Sigmoid colon (tissue), 4 donors: Measurements from ENCODE around the gene TMEM220.

Experiments used
- EP300 ChIP-seq, 4 donors: sonication (generic); formaldehyde crosslinking; IDR thresholded peaks; one replicate each; pipeline ENCODE4 v1.6.1; 2017; ENCODE audit warnings: antibody characterized with exemption in 4 of 4
- POLR2A ChIP-seq, 2 donors: fragments of 450-650 bp; IDR thresholded peaks; one replicate each; pipeline ENCODE4 v1.6.1; 2016; ENCODE audit warnings: antibody characterized with exemption in 2 of 2, mild to moderate bottlenecking in 2 of 2, moderate library complexity in 2 of 2
- POLR2AphosphoS5 ChIP-seq, 4 donors: sonication (generic); formaldehyde crosslinking; IDR thresholded peaks; one replicate each; pipeline ENCODE4 v1.6.1; 2017; ENCODE audit warnings: antibody characterized with exemption in 4 of 4
- TF ChIP-seq, protein P1 (sequence below), 4 experiments: fragments of 450-650 bp in 3 of 4; fragments of 200-600 bp in 1 of 4; IDR thresholded peaks; one replicate each; pipeline ENCODE4 v1.5.1; 2016 to 2019; ENCODE audit warnings: antibody characterized with exemption in 4 of 4, mild to moderate bottlenecking in 3 of 4, moderate library complexity in 2 of 4

DNA sequence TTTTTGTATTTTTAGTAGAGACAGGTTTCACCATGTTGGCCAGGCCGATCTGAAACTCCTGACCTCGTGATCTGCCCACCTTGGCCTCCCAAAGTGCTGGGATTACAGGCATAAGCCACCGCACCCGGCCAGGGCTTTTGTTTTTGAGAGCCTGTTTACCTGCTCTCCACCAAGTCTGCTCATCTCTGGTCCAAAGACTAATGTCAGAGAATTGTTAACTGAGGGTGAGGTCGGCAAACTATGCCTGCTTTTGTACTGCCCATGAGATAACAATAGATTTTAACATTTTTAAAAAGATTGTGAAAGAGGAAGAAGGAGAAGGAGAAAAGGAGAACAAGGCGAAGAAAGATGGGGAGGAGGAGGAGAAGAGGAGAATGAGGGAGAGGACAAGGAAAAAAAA, 48.1 kb upstream of the TMEM220 start:
- TF ChIP-seq, protein P1, sequence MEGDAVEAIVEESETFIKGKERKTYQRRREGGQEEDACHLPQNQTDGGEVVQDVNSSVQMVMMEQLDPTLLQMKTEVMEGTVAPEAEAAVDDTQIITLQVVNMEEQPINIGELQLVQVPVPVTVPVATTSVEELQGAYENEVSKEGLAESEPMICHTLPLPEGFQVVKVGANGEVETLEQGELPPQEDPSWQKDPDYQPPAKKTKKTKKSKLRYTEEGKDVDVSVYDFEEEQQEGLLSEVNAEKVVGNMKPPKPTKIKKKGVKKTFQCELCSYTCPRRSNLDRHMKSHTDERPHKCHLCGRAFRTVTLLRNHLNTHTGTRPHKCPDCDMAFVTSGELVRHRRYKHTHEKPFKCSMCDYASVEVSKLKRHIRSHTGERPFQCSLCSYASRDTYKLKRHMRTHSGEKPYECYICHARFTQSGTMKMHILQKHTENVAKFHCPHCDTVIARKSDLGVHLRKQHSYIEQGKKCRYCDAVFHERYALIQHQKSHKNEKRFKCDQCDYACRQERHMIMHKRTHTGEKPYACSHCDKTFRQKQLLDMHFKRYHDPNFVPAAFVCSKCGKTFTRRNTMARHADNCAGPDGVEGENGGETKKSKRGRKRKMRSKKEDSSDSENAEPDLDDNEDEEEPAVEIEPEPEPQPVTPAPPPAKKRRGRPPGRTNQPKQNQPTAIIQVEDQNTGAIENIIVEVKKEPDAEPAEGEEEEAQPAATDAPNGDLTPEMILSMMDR (IDR thresholded peaks at IDR 0.05) = no peak
- no peak for TF ChIP-seq POLR2A (IDR thresholded peaks at IDR 0.05)
- TF ChIP-seq POLR2AphosphoS5 (IDR thresholded peaks at IDR 0.05) = no peak
- TF ChIP-seq EP300 (IDR thresholded peaks at IDR 0.05) = no peak
